HG03575 (cell line): ENCODE data around the gene ADGRL2.

Source experiments
- ATAC-seq: cut with Tn5 transposase; IDR thresholded peaks from one replicate; pipeline ENCODE4 v1.9.1; 2021; ENCODE audit not compliant: unreplicated experiment, insufficient number of reproducible peaks, low FRiP score; ENCODE audit errors: extremely low read depth

The ADGRL2 gene

DNA sequence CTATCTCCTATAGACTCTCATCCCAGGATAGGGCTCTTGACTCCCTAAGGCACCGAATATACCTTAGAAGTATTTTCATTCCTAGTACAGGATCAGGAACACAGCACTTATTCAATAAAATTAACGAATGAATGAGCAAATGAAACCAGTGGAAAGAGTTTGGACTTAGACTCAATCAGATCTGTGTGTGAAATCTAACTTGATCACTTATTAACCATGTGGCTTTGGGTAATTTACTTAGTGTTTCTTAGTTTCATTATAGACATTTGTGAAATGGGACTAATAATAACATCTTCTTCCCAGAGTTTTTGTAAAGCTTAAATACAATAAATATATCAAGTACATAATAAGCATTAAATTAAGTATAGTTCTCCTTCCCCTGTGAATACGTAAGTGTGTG is 230.1 kb downstream of the ADGRL2 start:
- no peak for ATAC-seq

DNA sequence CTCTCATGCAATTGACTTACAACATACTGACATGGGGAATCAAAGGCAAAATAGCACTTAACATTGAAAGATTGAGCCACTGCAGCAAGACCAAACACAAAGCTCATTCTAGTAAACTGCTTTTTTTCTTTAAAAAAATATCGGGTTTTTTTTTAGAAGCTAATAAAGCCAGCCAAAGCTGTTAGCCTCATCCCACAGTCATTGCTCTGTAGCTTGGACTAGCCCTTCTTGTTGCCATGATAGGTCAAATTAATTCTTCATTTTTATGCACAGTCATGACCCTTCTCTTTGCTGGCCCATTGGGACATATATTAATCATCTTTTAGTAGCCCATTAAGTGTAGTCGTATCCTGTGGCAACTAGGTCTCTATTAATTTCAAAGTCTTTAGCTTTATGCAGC is 231.3 kb downstream of the ADGRL2 start:
- ATAC-seq: no peak

DNA sequence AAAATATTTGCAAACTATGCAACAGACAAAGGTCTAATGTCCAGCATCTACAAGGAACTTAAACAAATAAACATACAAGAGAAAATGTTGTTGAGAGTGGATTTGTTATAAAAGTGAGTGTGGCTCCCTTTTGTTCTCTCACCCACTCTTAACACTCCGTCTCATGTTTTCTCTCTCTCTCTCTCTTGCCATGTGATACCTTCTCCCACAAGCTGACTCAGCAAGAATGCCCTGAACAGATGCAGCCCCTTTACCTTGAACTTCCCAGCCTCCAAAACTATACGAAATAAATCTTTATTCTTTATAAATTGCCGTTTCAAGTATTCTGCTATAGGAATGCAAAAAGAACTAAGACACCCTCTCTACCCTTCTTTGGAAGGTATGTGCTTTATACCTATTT is 234.1 kb downstream of the ADGRL2 start:
- ATAC-seq: no peak
